ENCODE data around the gene GPRIN1.
"Not testable (repeated sequence)": the region's sequence is repeated elsewhere in the genome, so short reads cannot be mapped to it uniquely, and the experiment has no call there.

The GPRIN1 gene

GRCh38 chr5:176550937-176551336 is 59.0 kb downstream of the GPRIN1 start:
- not testable (repeated sequence) for H3K4me3 ChIP-seq, H3K27ac ChIP-seq

- Histone ChIP-seq H3K27ac (no peak overlapping the region), H3K4me3 (no peak overlapping the region)
These were observed 59.6 kb downstream of the GPRIN1 start for GRCh38 chr5:176550275-176550831.

- no peak overlapping the region for H3K27ac ChIP-seq
- no peak overlapping the region for H3K4me3 ChIP-seq
These were observed 60.1 kb downstream of the GPRIN1 start for GRCh38 chr5:176549871-176550270.

GRCh38 chr5:176548967-176549444 is 61.0 kb downstream of the GPRIN1 start, which contains the start of gene CDHR2:
CDHR2 (plus strand) TSS chr5:176549342; CDS start chr5:176565353, 16,011 bp downstream.
- no peak within 1 kb of the TSS for H3K27ac ChIP-seq

GRCh38 chr5:176547802-176548201 is 62.2 kb downstream of the GPRIN1 start:
- peak overlapping the region in 9 of 21 experiments; percentile 9 to 71 (median 51) for H3K27ac ChIP-seq
- H3K4me3 ChIP-seq = no peak overlapping the region

More at GRCh38 chr5:176548967-176549444, 61.0 kb downstream of the GPRIN1 start, which contains the start of gene CDHR2:
- H3K4me3 ChIP-seq = no peak within 1 kb of the TSS

Measured in skin epidermis (tissue), 12 donors.